HepG2 (cell line): ENCODE results near the gene RIPOR3. TPM values are rescaled to one million over a fixed set of nuclear protein-coding genes. Genes with fewer than 3 reads are reported as not detected.

Experiments used
- ATAC-seq: fragments of 200-7000 bp; cut with Tn5 transposase; 3 replicates; pipeline ENCODE4 v1.9.1; 2020; ENCODE audit warnings: mild to moderate bottlenecking, moderate library complexity
- BruUV-seq: library from RNA; stranded (reverse); fragments of 400-500 nt; replicated peaks from 2 replicates; lab custom pipeline; 2021; lab: Mats Ljungman, UMichigan
- CTCF ChIA-PET: fragments of 300-600 bp; formaldehyde crosslinking; extraction: SDS; loops from one replicate; lab custom pipeline; 2021; ENCODE audit warnings: low total read pairs, inconsistent platforms, low intra/inter-chr PET ratio; lab: Yijun Ruan, JAX
- POLR2A ChIA-PET: fragments of 350-600 bp; sonication (Branson Sonifier 250); formaldehyde crosslinking; loops from one replicate; lab custom pipeline; 2020; ENCODE audit warnings: antibody characterized with exemption, inconsistent platforms; lab: Yijun Ruan, JAX
- DNase-seq: peaks from one replicate; pipeline ENCODE4 v3.0.0-alpha.2; 2015; ENCODE audit warnings: low spot score
- FAIRE-seq: peaks from 3 replicates; lab custom pipeline; 2011; peaks lifted over from hg19 to GRCh38; lab: Jason Lieb, UNC
- H2AFZ ChIP-seq: one replicate; pipeline ENCODE4 v1.6.1; 2011; ENCODE audit warnings: low read length, inconsistent platforms
- H3K27ac ChIP-seq: fragments of 300-600 bp; 3 replicates; pipeline ENCODE4 v1.8.0; 2011; ENCODE audit warnings: mixed run types, mild to moderate bottlenecking, mixed read lengths, low read length, inconsistent platforms; ENCODE audit not compliant: insufficient read depth; ENCODE audit errors: extremely low read length
- H3K27me3 ChIP-seq, 2 experiments: fragments of 200-600 bp in 1 of 2; 2 replicates in 1 of 2; 3 replicates in 1 of 2; pipeline versions ENCODE4 v1.6.0 to v1.8.0; 2011; ENCODE audit warnings: low read length in 2 of 2, mild to moderate bottlenecking in 2 of 2, moderate library complexity in 2 of 2, inconsistent platforms in 1 of 2; ENCODE audit not compliant: insufficient read depth in 2 of 2, control insufficient read depth in 1 of 2
- H3K36me3 ChIP-seq, 2 experiments: fragments of 200-600 bp in 1 of 2; replicated peaks in 1 of 2; 2 replicates in 1 of 2; 3 replicates in 1 of 2; pipeline versions ENCODE4 v1.5.1 to v1.8.0; 2011; ENCODE audit warnings: low read length in 2 of 2, inconsistent platforms in 1 of 2; ENCODE audit not compliant: insufficient read depth in 2 of 2, control insufficient read depth in 1 of 2
- H3K4me1 ChIP-seq: 2 replicates; pipeline ENCODE4 v1.5.1; 2012; ENCODE audit warnings: low read length, inconsistent platforms; ENCODE audit not compliant: insufficient read depth
- H3K4me2 ChIP-seq: 2 replicates; pipeline ENCODE4 v1.6.0; 2011; ENCODE audit warnings: low read depth, low read length, inconsistent platforms
- H3K4me3 ChIP-seq, 3 experiments: fragments of 200-600 bp in 1 of 3; sonication (generic), shearing (Covaris generic) in 1 of 3; replicated peaks in 1 of 3; 2 replicates each; pipeline ENCODE4 v1.5.1; 2011 to 2016; ENCODE audit warnings: low read length in 3 of 3, inconsistent platforms in 2 of 3, low read depth in 2 of 3, mild to moderate bottlenecking in 2 of 3, control low read depth in 1 of 3, mixed read lengths in 1 of 3; ENCODE audit not compliant: insufficient read depth in 1 of 3
- H3K79me2 ChIP-seq: one replicate; pipeline ENCODE4 v1.6.1; 2011; ENCODE audit warnings: low read length, inconsistent platforms; ENCODE audit not compliant: insufficient read depth
- H3K9ac ChIP-seq: 2 replicates; pipeline ENCODE4 v1.6.0; 2011; ENCODE audit warnings: mild to moderate bottlenecking, low read depth, low read length, inconsistent platforms; ENCODE audit not compliant: insufficient read depth
- H3K9me3 ChIP-seq: 2 replicates; pipeline ENCODE4 v1.5.1; 2012; ENCODE audit warnings: mild to moderate bottlenecking, low read length
- H4K20me1 ChIP-seq: 2 replicates; pipeline ENCODE4 v1.6.0; 2011; ENCODE audit warnings: inconsistent platforms, mild to moderate bottlenecking, low read length, moderate library complexity; ENCODE audit not compliant: insufficient read depth
- AGO1 ChIP-seq: fragments of 200-400 bp; formaldehyde crosslinking; IDR thresholded peaks from 2 replicates; pipeline ENCODE4 v1.6.1; 2017; ENCODE audit warnings: mild to moderate bottlenecking, low read depth, low read length, moderate library complexity; ENCODE audit not compliant: poor library complexity, severe bottlenecking
- ETV6 ChIP-seq: sonication (generic); formaldehyde crosslinking; conservative IDR thresholded peaks from 2 replicates; pipeline ENCODE4 v1.4.0; 2020; ENCODE audit warnings: missing genetic modification reagents
- PPARG ChIP-seq: conservative IDR thresholded peaks from 2 replicates; pipeline ENCODE4 v1.6.1; 2016; ENCODE audit warnings: missing biosample characterization, missing genetic modification reagents
- TCF7 ChIP-seq: sonication (generic); IDR thresholded peaks from 2 replicates; pipeline ENCODE4 v1.6.1; 2016; ENCODE audit warnings: antibody characterized with exemption, low read depth
- ZBTB3 ChIP-seq: sonication (generic); formaldehyde crosslinking; IDR thresholded peaks from 2 replicates; pipeline ENCODE4 v1.4.0; 2020; ENCODE audit warnings: low read depth, mild to moderate bottlenecking, moderate library complexity, missing genetic modification reagents, borderline replicate concordance
- ZBTB7B ChIP-seq: sonication (generic); formaldehyde crosslinking; IDR thresholded peaks from 2 replicates; pipeline ENCODE4 v1.4.0; 2020; ENCODE audit warnings: missing genetic modification reagents
- ZFP36L2 ChIP-seq: sonication (generic); formaldehyde crosslinking; IDR thresholded peaks from 2 replicates; pipeline ENCODE4 v1.4.0; 2020; ENCODE audit warnings: missing genetic modification reagents
- ZNF136 ChIP-seq: sonication (generic); formaldehyde crosslinking; IDR thresholded peaks from 2 replicates; pipeline ENCODE4 v1.8.1; 2022; ENCODE audit warnings: low read depth, mild to moderate bottlenecking, moderate library complexity, missing genetic modification reagents
- WGBS: methylation state at CpG from one replicate; pipeline ENCODE4 v1.1.6; 2017; ENCODE audit warnings: low lambda C conversion rate; 5-methylcytosine and 5-hydroxymethylcytosine counted together
- in situ Hi-C: cut with HindIII; loops from 2 replicates; pipeline ENCODE4 v1.10.0; 2017; ENCODE audit warnings: low pct_unique_long_range_greater_than_20kb; ENCODE audit not compliant: extremely low pct_ligation_motif_present
- intact Hi-C: fragments of 100-400 bp; cut with micrococcal nuclease; formaldehyde crosslinking; loops from one replicate; pipeline ENCODE4 v1.10.0; 2022; ENCODE audit not compliant: unreplicated experiment
- polyA plus RNA-seq, 8 experiments: library from polyadenylated mRNA; depleted of rRNA in 3 of 8; stranded (reverse) in 7 of 8; unstranded in 1 of 8; fragments of >200 nt; fragmentation: Illumina TruSeq in 4 of 8; extraction: Trizol in 4 of 8; gene quantifications; 2 replicates each; pipeline versions ENCODE4 v1.2.1 to v1.2.3, GENCODE V29; 2011 to 2016; ENCODE audit warnings: low read depth in 4 of 8, missing spikeins in 1 of 8, mixed read lengths in 1 of 8; ENCODE audit not compliant: insufficient read depth in 1 of 8
- total RNA-seq, 5 experiments: library from RNA; depleted of rRNA; stranded (reverse); fragments of >200 nt; fragmentation: Illumina TruSeq; extraction: Trizol; gene quantifications; 2 replicates each; pipeline ENCODE4 v1.2.3, GENCODE V29; 2016; ENCODE audit warnings: low read depth in 1 of 5
- TF ChIP-seq, protein P1 (sequence below): sonication (generic); formaldehyde crosslinking; IDR thresholded peaks from 2 replicates; pipeline ENCODE4 v1.4.0; 2020; ENCODE audit warnings: missing genetic modification reagents

Gene RIPOR3
- total and polyA plus RNA-seq, 2 of the 13 experiments (the other 11 are each of a cell fraction or from before 2014, with no cell fraction given): 0.18 TPM; not detected in 1

DNA sequence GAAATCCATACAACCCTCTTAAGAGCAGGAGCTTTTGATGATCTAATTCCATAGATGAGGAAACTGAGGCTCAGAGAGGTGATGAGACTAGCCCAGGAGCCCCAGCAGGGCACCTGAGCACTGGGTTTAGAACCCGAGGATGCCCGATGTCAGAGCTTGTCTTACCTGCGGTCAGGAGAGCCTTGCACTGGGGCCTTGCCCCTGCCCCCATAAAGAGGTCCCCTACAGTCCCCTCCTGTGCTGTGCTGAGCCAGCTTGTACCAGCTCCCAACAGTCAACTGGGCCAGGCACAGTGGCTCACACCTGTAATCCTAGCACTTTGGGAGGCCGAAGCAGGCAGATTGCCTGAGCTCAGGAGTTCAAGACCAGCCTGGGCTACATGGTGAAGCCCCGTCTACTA lies 58.6 kb downstream of the RIPOR3 start:
- Histone ChIP-seq H3K4me1 (peaks cover 47% of the 10 kb centered on the region), H3K27ac (no peak overlapping the region), H3K4me2 (no peak overlapping the region), H3K36me3 (no peaks in the 10 kb centered on the region), H4K20me1 (no peaks in the 10 kb centered on the region), H3K4me3 (no peak overlapping the region), H3K79me2 (no peaks in the 10 kb centered on the region), H3K9ac (no peak overlapping the region), H3K9me3 (no peaks in the 10 kb centered on the region), H2AFZ (no peak overlapping the region), H3K27me3 (peaks cover 17 to 78% of the 10 kb centered on the region in 2 experiments)
- POLR2A ChIA-PET: no interaction called here
- CTCF ChIA-PET: no interaction called here
- FAIRE-seq (no peak), DNase-seq (no peak), ATAC-seq (no peak)
- intact Hi-C loops (no loop called here), in situ Hi-C loops (loop anchor here (25.0 kb wide), 1 partner anchor 105 kb away; the partner anchor contains the start of gene PARD6B)
- TF ChIP-seq ZNF136 (CRISPR knock-in tag) (no peak), TCF7 (no peak), AGO1 (no peak), ZBTB7B (no peak), ETV6 (CRISPR knock-in tag) (no peak), PPARG (CRISPR knock-in tag) (no peak), ZFP36L2 (CRISPR knock-in tag) (no peak), ZBTB3 (CRISPR knock-in tag) (no peak)
- TF ChIP-seq, protein P1, sequence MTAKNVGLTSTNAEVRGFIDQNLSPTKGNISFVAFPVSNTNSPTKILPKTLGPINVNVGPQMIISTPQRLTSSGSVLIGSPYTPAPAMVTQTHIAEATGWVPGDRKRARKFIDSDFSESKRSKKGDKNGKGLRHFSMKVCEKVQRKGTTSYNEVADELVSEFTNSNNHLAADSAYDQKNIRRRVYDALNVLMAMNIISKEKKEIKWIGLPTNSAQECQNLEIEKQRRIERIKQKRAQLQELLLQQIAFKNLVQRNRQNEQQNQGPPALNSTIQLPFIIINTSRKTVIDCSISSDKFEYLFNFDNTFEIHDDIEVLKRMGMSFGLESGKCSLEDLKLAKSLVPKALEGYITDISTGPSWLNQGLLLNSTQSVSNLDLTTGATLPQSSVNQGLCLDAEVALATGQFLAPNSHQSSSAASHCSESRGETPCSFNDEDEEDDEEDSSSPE (CRISPR knock-in tag): no peak
- BruUV-seq: no TSS peak
- WGBS: 30% methylated on average over 5 of the region's 5 CpGs
